HPDE6-E6E7 (cell line): ENCODE measurements around the gene FRMD8.
"Not testable (repeated sequence)": the region's sequence is repeated elsewhere in the genome, so short reads cannot be mapped to it uniquely, and the experiment has no call there.

Experiments
- DNase-seq: peaks from one replicate; pipeline ENCODE4 v3.0.0; 2011; ENCODE audit warnings: missing footprints; ENCODE audit errors: extremely low spot score

Gene FRMD8

DNA sequence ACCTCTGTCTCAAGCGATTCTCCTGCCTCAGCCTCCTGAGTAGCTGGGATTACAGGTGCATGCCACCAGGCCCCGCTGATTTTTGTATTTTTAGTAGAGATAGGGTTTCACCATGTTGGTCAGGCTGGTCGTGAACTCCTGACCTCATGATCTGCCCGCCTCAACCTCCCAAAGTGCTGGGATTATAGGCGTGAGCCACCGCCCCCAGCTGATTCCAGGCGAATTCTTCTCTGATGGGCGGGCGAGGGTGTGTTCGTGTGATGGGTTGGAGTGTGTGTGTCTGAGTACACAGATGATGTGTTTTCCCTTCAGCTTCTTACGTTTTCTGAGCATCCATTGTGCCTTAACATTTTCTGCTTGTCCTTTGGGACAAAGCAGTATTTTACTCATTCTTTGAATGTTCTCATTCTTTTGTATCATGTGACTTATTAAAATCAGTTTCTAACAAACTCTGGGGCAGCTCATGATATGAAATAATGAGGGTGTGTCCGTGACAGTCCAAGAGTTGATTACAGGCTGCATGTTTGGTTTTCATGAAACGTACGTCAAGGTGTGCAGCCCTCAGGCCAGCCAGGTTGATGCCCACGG lies 26.7 kb downstream of the FRMD8 start:
- DNase-seq: not testable (repeated sequence)

DNA sequence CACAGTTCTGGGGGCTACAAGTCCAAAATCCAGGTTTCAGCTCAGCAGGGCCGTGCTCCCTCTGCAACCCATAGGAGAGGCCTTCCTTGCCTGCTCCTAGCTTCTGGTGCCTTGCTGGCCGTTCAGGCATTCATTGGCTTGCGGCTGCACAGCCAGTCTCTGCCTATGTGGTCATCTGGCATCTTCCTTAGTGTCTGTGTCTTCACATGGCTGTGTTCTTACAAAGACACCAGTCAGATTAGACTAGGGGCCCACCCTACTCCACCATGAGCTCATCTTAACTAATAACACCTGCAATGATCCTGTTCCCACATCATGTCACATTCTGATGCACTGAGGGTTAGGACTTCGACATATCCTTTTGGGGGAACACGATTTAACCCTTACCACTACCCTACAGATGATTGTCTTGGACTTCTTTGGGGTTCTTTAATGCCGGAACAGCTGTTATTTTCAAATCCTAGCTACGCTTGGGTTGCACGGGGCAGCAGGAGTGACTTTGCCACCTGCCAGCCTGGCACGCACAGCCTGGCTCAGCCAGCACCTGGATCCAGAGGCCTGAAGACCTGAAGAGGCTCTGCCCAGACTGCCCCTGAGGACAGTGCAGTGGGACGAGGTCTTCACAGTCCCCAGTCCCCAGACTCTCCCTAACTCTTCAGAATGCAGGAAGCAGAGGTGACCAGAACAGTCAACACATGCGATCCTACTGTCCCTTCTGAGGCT lies 28.5 kb downstream of the FRMD8 start:
- DNase-seq: no peak

DNA sequence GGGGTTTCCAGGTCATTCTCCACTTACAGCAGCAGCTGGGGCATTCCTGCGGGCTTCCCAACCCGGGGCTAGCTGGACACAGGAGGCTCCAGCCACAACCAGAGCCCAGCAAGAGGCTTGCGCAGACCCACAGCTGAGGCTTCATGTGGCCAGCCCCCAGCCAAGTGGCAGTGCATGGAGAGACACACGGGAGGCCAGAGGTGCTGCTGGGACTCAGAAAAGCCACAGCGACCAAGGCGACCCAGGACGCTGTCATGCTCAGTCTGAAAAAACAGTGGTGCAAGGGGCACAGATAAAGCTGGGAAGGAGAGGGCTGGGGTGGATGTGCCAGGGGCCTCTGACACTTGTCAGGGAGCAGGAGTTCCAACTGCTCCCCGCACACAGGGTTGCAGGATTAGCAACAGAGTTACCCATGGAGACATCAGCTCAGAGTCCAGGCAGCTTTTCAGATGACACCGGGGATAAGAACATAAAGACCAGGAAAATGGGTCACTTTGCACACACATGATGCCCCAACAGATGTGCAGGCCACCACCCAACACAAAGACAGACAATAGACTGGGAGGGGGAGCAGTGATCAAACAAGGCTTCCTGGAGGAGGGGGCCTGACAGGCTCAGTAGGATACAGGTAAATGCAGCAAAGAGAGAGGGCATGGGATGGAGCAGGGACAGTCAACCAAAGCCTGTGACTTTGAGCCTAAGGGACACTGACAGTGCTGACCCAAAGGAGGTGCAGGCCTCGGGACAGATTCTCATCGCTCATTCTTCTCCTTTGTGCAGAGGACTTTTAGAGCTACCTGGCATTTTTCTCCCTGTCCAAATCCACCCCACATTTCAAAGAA lies 29.3 kb downstream of the FRMD8 start:
- no peak for DNase-seq

DNA sequence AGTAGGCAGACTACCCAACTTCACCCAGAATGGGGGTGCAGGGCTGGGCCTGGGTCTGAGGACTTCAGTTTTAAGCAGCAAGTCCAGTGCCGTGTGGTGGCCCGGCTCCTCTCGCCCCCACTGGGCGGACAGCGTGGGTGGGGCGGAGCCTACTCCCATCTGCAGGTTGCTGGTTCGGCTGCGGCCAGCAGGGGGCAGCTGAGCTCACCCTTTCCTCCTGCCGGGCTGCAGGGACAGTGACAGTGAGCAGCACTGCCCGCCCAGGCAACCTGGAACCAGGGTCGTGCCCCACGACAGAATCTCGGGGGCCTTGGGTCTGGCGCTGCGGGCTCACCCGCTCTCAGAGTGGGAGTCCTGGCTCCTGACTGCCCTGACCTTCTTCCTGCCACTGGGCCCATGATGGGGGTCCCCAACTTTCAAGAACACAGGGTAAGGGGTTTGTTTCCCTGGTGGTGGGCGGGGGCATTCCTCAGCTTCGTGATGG lies 29.9 kb downstream of the FRMD8 start:
- DNase-seq: peak; percentile 80

DNA sequence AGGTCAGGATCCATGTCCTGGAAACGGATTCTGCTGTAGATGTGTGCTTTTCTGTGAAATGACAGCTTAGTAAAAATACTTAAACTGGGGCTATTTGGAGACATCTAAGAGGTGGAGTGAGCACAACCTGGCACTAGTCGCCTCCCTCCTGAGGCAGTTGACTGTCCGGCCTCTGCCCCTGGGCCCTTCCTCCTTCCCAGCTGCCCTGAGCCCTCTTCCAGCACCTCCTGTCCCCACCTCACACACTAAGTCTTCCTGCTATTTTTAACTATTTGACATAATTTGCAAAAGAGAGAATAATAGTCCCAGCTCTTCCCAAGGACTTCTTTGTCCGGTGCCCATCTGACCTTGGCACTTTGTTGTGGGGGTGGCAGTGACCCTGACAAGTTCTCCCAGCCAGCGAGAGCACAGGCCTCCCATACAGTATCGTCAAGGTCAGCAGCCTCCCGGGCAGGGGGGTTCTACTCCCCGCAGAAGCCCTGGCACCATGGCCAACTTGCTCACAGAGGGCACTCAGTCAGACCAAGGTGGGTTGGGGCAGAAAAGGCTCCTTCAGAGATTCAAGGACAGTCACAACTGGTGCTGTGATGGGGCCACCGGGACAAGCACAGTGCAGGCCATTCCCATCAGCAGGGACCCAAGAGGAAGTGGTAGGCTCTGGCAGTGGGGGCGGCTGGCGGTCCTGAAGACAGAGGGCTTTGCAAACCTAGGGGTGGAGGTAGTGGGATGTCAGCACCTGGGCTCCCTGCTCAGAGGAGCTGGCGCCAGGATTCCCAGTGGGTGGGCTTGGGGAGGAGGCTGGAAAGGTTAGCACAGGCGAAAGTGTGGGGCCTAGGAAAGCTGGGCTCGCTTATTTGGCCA lies 30.6 kb downstream of the FRMD8 start:
- DNase-seq: no peak

DNA sequence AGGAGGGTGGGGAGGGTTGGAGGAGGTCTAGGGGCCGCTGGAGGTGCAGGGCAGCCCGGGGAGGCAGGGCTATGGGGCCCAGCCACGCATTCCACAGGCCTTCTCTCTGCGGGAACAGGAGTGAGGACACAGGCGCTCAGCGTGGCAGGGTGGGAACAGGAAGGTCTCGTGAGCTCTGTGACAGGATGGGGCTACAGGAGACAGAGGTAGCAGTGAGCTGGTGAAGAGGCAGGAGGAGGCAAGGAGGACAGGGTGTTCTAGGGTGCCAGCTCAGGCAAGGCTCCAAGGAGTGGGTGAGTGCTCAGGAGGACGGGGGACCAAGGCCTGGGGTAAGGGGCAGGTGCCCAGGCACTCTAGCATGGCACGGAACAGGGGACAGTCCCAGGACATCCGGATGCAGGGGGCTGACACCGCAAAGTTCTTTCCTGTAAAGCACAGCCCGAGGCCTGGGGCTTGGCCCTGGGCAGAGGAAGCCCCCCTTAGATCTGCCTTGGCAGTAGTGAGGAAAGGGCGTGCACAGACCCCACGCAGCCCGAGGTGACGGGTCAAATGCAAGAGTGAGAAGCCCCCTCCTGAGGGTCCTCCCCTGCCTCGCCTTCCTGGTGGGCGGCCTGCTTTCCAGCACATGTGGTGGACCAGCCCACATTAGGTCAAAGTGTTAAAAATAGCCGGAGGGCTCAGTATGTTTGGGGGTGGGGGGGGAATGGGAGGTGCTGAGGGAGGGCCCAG lies 31.4 kb downstream of the FRMD8 start:
- DNase-seq: no peak

DNA sequence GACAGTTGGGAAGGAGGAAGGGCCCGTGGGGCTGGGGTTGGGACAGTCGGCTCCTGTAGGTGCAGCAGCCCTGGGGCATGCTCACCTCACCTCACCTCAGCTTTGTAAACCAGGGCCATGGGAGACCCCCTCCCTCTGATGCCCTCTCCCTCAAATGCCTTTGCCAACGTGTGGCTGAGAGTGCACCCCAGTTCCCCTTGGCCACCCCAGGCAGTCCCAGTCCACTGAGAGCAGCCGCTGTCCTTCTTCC lies 31.9 kb downstream of the FRMD8 start:
- DNase-seq: no peak

DNA sequence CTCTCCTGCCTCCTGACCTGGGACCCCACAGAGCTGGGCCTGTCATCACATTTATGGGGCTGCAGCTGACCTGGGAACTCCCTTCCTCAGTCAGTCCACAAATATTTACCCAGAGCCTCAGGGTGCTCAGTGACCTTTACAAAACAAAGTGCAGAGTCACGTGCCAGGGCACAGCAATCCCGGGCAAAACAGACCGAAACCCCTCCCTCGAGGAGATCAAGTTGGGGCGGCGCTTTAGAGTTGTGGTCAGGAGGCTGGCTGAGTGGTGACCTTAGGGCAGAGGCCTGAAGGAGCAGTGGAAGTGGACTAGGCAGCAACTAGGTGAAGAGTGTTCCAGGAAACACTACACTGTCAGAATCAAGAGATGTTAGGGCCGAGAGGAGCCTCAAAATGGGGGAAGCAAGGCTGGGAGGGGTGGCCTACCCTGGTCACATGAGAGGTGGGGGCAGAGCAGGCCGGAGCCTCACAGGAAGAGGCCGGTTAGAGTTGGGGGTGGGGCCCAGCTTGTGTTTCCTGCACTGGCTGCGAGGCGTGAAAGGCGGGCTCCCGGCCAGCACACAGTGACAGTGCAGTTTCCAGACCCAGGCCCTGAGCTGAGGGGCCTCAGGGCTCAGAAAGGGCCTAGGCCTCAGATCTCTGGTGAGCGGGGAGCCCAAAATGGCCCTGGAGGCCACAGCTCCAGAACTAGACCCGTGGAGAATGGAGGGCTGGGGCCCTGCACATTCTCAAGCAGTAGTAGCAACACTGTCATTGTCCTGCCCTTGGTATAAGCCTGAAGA lies 32.4 kb downstream of the FRMD8 start:
- peak; percentile 87 for DNase-seq

DNA sequence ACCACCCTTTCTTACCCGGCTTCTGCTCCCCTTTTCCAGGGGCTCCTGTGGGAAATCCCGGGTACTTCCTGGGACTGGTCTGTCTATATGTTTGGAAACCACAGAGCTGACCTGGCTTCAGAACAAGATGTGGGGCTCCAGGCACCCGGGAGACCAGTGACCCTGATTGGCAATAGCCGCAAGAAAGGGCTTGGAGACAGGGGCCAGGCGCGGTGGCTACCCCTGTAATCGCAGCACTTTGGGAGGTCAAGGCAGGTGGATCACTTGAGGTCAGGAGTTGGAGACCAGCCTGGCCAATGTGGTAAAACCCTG lies 33.0 kb downstream of the FRMD8 start:
- no peak for DNase-seq

DNA sequence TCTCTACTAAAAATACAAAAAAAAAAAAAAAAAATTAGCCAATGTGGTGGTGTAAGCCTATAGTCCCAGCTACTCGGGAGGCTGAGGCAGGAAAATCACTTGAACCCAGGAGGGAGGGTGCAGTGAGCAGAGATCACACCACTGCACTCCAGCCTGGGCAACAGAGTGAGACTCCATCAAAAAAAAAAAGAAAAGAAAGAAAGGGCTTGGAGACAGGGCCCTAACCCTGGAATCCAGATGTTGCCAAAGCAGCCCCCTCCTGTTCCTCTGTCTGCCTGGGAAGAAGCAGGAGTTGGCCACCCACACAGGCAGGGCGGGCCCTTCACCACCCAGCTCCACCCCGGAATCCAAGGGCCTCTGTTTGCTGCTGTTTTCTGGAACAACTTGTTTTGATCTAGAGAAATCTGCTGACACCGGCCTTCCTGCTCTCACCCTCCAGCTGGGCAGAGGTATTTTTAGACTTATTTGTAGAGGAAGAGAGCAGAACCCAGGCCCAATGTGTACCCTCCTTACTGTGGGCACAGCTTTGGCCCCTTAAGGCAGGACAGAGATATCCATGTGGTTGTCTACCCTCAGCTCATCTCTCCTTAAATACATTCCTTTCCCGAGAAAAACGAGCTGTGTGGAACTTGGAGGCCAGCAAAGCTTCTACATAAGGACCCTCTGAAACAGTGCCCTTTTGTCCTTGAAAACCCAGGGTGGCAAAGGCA lies 33.5 kb downstream of the FRMD8 start:
- peak; percentile 68 for DNase-seq

DNA sequence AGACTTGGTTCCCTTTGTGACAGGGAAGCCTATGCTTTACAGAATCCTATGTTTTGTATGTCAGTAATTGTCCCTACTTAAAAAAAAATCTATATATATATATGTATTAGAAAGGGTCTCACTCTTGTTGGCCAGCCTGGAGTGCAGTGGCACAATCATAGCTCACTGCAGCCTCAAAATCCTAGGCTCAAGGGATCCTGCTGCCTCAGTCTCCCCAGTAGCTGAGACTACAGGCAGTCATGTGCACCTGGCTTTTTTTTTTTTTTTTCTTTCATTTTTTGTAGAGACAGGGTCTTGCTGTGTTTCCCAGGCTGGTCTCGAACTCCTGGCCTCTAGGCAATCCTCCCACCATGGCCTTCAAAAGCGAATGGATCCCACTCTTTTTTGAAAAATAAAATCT lies 34.1 kb downstream of the FRMD8 start:
- no peak for DNase-seq

DNA sequence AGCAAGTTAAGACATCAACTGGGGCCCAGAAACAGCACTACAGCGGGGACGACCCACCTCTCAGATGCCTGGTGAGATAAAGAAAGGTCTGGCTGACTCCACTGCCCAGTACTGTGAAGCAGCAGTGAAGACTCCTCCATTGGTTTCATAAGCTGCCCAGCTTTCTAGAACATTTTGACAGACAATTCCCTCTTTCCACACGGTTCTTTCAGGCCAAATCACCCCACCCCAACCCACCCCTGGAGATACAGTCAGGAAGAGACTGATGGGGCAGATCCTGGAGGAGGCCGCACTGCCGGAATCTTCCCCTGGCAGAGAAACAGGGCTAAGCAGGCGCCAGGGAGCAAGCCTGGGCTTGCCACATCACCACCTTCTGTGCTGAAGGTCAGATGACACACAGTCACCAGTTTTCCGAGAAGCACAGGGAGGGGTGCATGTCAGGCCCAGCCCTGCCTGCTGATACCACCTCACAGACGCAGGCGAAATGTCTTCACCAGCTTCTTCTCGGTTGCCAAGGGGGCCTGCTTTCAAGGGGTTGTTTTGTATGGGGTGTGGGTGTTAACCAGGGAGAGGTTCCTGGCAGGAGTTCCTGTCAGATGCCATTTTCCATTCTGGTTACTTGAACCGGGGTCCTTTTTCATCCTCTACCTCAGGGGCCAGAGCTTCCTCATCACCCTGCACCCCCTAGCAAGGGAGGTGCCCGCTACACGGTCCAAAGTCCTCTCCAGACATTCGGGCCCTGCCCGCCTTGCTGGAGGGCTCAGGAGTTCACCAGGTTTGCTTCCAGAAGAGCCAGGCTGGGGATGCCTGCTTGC lies 34.7 kb downstream of the FRMD8 start:
- peak; percentile 84 for DNase-seq

DNA sequence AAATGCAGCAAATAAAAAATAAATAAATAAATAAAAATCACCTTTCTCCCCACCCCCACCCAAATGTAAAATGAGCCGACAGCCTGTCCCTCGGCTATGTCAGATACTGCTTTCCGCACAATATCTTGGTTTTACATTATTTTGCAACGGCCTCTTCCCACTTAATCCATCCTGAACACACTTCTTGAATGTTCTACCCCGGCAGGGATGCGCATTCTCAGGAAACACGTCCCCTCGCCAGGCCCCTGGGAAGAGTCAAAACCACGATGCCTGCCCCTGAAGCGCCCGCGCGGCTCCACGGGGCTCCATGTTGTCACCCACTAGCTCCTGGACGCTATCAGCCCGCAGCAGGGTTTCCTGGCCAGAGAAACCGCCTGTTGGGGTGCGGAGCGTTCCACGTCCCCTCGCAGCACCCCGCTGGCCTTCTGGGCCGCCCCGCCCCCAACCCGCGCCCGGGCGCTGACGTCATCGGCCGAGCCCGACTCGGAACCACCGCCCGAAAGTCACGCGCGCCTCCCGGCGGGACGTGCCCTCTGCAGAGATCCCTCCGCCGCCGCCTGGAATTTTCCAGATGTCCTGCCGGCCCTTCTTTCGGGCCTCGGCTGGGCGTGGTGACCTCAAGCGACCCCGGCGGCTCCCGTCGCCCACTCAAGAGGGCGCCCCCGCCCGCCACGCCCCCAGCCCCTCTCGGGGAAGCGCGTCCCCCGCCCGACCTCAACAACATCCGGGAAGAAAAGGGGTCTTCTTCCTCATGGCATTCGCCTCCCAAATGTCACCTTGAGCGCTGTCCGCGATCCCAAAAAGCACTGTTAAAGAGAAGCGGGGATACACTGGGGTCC lies 35.6 kb downstream of the FRMD8 start:
- peak; percentile 58 for DNase-seq

DNA sequence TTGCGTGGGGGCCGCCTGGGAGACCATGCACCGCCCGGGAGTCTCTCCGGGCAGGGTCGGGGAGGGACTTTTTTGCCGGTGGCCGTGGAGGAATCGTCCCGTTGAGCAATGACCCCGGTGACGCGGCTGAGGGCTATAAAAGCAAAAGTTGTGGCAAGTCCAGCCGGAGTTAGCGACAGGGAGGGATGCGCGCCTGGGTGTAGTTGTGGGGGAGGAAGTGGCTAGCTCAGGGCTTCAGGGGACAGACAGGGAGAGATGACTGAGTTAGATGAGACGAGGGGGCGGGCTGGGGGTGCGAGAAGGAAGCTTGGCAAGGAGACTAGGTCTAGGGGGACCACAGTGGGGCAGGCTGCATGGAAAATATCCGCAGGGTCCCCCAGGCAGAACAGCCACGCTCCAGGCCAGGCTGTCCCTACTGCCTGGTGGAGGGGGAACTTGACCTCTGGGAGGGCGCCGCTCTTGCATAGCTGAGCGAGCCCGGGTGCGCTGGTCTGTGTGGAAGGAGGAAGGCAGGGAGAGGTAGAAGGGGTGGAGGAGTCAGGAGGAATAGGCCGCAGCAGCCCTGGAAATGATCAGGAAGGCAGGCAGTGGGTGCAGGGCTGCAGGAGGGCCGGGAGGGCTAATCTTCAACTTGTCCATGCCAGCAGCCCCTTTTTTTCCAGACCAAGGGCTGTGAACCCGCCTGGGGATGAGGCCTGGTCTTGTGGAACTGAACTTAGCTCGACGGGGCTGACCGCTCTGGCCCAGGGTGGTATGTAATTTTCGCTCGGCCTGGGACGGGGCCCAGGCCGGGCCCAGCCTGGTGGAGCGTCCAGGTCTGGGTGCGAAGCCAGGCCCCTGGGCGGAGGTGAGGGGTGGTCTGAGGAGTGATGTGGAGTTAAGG lies 36.4 kb downstream of the FRMD8 start, which contains the start of gene NEAT1:
TSS of gene NEAT1 (plus strand) at position 166 of the 883 bp plus-strand sequence.
- no peak for DNase-seq

DNA sequence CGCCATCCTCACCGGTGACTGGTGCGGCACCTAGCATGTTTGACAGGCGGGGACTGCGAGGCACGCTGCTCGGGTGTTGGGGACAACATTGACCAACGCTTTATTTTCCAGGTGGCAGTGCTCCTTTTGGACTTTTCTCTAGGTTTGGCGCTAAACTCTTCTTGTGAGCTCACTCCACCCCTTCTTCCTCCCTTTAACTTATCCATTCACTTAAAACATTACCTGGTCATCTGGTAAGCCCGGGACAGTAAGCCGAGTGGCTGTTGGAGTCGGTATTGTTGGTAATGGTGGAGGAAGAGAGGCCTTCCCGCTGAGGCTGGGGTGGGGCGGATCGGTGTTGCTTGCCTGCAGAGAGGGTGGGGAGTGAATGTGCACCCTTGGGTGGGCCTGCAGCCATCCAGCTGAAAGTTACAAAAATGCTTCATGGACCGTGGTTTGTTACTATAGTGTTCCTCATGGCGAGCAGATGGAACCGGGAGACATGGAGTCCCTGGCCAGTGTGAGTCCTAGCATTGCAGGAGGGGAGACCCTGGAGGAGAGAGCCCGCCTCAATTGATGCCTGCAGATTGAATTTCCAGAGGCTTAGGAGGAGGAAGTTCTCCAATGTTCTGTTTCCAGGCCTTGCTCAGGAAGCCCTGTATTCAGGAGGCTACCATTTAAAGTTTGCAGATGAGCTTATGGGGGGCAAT lies 37.2 kb downstream of the FRMD8 start:
- no peak for DNase-seq
